HepG2 (cell line): ENCODE data around the gene ANKRD40. TPM values are rescaled to one million over a fixed set of nuclear protein-coding genes. Genes with fewer than 3 reads are reported as not detected.

Experiments used
- ATF5 ChIP-seq: sonication (generic); formaldehyde crosslinking; IDR thresholded peaks from 2 replicates; pipeline ENCODE4 v1.4.0; 2020; ENCODE audit warnings: mild to moderate bottlenecking, low read depth, missing genetic modification reagents
- ATF7-NPFF ChIP-seq: sonication (generic); formaldehyde crosslinking; IDR thresholded peaks from 2 replicates; pipeline ENCODE4 v1.8.1; 2023; ENCODE audit warnings: mild to moderate bottlenecking, low read depth, missing genetic modification reagents, moderate library complexity
- BRD4 ChIP-seq: sonication (generic); formaldehyde crosslinking; IDR thresholded peaks from 2 replicates; pipeline ENCODE4 v1.4.0; 2020; ENCODE audit warnings: missing genetic modification reagents
- KAT7 ChIP-seq: IDR thresholded peaks from 2 replicates; pipeline ENCODE4 v1.6.1; 2018; ENCODE audit warnings: borderline replicate concordance, missing compliant biosample characterization
- KLF15 ChIP-seq: sonication (generic); formaldehyde crosslinking; IDR thresholded peaks from 2 replicates; pipeline ENCODE4 v1.8.1; 2023; ENCODE audit warnings: borderline replicate concordance, mild to moderate bottlenecking, inconsistent platforms, missing genetic modification reagents, mixed read lengths
- RFX5 ChIP-seq: IDR thresholded peaks from 2 replicates; pipeline ENCODE4 v1.6.1; 2011; ENCODE audit warnings: low read depth, low read length, improper control_type of control experiment
- TFAP4 ChIP-seq: sonication (generic); IDR thresholded peaks from 2 replicates; pipeline ENCODE4 v1.6.1; 2016; ENCODE audit warnings: low read depth, borderline replicate concordance
- ZNF317 ChIP-seq: sonication (generic); formaldehyde crosslinking; IDR thresholded peaks from 2 replicates; pipeline ENCODE4 v1.5.0; 2020; ENCODE audit warnings: mild to moderate bottlenecking, missing genetic modification reagents
- ZNF318 ChIP-seq: sonication (generic); formaldehyde crosslinking; IDR thresholded peaks from 2 replicates; pipeline ENCODE4 v1.4.0; 2020; ENCODE audit warnings: mild to moderate bottlenecking, missing genetic modification reagents
- ZNF510 ChIP-seq: sonication (generic); formaldehyde crosslinking; IDR thresholded peaks from 2 replicates; pipeline ENCODE4 v1.4.0; 2020; ENCODE audit warnings: low read depth, mild to moderate bottlenecking, missing genetic modification reagents
- polyA plus RNA-seq, 8 experiments: library from polyadenylated mRNA; depleted of rRNA in 3 of 8; stranded (reverse) in 7 of 8; unstranded in 1 of 8; fragments of >200 nt; fragmentation: Illumina TruSeq in 4 of 8; extraction: Trizol in 4 of 8; gene quantifications; 2 replicates each; pipeline versions ENCODE4 v1.2.1 to v1.2.3, GENCODE V29; 2011 to 2016; ENCODE audit warnings: low read depth in 4 of 8, missing spikeins in 1 of 8, mixed read lengths in 1 of 8; ENCODE audit not compliant: insufficient read depth in 1 of 8
- total RNA-seq, 5 experiments: library from RNA; depleted of rRNA; stranded (reverse); fragments of >200 nt; fragmentation: Illumina TruSeq; extraction: Trizol; gene quantifications; 2 replicates each; pipeline ENCODE4 v1.2.3, GENCODE V29; 2016; ENCODE audit warnings: low read depth in 1 of 5
- TF ChIP-seq, protein P1 (sequence below): sonication (generic); formaldehyde crosslinking; IDR thresholded peaks from 2 replicates; pipeline ENCODE4 v1.4.0; 2020; ENCODE audit warnings: missing genetic modification reagents
- TF ChIP-seq, protein P2 (sequence below): sonication (generic); formaldehyde crosslinking; IDR thresholded peaks from 2 replicates; pipeline ENCODE4 v1.4.0; 2020; ENCODE audit warnings: missing genetic modification reagents, mild to moderate bottlenecking, borderline replicate concordance

The ANKRD40 gene
- total and polyA plus RNA-seq, 2 of the 13 experiments (the other 11 are each of a cell fraction or from before 2014, with no cell fraction given), result 35.0 to 46.4 TPM

GRCh38 chr17:50707289-50708049 is at the start of gene ANKRD40 (continued):
- no peak for TF ChIP-seq ZNF318 (CRISPR knock-in tag)
- TF ChIP-seq ZNF510 (CRISPR knock-in tag), result 0 out of 2 replicates have a peak, but pooled peaks have one; percentile 35
- TF ChIP-seq, protein P1, sequence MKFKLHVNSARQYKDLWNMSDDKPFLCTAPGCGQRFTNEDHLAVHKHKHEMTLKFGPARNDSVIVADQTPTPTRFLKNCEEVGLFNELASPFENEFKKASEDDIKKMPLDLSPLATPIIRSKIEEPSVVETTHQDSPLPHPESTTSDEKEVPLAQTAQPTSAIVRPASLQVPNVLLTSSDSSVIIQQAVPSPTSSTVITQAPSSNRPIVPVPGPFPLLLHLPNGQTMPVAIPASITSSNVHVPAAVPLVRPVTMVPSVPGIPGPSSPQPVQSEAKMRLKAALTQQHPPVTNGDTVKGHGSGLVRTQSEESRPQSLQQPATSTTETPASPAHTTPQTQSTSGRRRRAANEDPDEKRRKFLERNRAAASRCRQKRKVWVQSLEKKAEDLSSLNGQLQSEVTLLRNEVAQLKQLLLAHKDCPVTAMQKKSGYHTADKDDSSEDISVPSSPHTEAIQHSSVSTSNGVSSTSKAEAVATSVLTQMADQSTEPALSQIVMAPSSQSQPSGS, result peak; percentile 89; the same call in 1 of the 2 replicates
- TF ChIP-seq ATF5 (CRISPR knock-in tag), result no peak
- TF ChIP-seq RFX5, result 0 out of 2 replicates have a peak, but pooled peaks have one; percentile 15
- peak; percentile 57 for TF ChIP-seq TFAP4
- TF ChIP-seq BRD4 (CRISPR knock-in tag), result peak; percentile 74; the same call in 1 of the 2 replicates
- TF ChIP-seq ZNF317, result 0 out of 2 replicates have a peak, but pooled peaks have one; percentile 41
- TF ChIP-seq, protein P2, sequence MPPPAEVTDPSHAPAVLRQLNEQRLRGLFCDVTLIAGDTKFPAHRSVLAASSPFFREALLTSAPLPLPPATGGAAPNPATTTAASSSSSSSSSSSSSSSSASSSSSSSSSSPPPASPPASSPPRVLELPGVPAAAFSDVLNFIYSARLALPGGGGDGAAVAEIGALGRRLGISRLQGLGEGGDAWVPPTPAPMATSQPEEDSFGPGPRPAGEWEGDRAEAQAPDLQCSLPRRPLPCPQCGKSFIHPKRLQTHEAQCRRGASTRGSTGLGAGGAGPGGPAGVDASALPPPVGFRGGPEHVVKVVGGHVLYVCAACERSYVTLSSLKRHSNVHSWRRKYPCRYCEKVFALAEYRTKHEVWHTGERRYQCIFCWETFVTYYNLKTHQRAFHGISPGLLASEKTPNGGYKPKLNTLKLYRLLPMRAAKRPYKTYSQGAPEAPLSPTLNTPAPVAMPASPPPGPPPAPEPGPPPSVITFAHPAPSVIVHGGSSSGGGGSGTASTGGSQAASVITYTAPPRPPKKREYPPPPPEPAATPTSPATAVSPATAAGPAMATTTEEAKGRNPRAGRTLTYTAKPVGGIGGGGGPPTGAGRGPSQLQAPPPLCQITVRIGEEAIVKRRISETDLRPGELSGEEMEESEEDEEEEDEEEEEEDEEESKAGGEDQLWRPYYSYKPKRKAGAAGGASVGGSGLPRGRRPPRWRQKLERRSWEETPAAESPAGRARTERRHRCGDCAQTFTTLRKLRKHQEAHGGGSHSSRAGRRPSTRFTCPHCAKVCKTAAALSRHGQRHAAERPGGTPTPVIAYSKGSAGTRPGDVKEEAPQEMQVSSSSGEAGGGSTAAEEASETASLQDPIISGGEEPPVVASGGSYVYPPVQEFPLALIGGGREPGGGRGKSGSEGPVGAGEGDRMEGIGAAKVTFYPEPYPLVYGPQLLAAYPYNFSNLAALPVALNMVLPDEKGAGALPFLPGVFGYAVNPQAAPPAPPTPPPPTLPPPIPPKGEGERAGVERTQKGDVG (CRISPR knock-in tag), result 0 out of 2 replicates have a peak, but pooled peaks have one; percentile 70
- TF ChIP-seq KAT7, result peak; percentile 67; the same call in 1 of the 2 replicates
- peak; percentile 42; the same call in 1 of the 2 replicates for TF ChIP-seq KLF15 (CRISPR knock-in tag)
- peak; percentile 26; the same call in 1 of the 2 replicates for TF ChIP-seq ATF7-NPFF (CRISPR knock-in tag)
